DND-41 (cell line): Measurements from ENCODE around the gene IFITM2.

ENCODE experiments used
- CTCF ChIP-seq: IDR thresholded peaks from 2 replicates; pipeline ENCODE4 v1.5.1; 2012; ENCODE audit warnings: borderline replicate concordance, low read length, moderate library complexity, mild to moderate bottlenecking; ENCODE audit not compliant: poor library complexity, severe bottlenecking; ENCODE audit errors: extremely low read depth
- EZH2 ChIP-seq: IDR thresholded peaks from 3 replicates; pipeline ENCODE4 v1.6.1; 2012; ENCODE audit warnings: borderline replicate concordance, low read depth, mild to moderate bottlenecking, moderate library complexity, low read length, inconsistent platforms; ENCODE audit not compliant: severe bottlenecking

GRCh38 chr11:324156-324555 lies 16.5 kb downstream of the IFITM2 start:
- no peak for TF ChIP-seq CTCF
- TF ChIP-seq EZH2: no peak
